ENCODE results near the gene RBM19.

RBM19 gene

DNA sequence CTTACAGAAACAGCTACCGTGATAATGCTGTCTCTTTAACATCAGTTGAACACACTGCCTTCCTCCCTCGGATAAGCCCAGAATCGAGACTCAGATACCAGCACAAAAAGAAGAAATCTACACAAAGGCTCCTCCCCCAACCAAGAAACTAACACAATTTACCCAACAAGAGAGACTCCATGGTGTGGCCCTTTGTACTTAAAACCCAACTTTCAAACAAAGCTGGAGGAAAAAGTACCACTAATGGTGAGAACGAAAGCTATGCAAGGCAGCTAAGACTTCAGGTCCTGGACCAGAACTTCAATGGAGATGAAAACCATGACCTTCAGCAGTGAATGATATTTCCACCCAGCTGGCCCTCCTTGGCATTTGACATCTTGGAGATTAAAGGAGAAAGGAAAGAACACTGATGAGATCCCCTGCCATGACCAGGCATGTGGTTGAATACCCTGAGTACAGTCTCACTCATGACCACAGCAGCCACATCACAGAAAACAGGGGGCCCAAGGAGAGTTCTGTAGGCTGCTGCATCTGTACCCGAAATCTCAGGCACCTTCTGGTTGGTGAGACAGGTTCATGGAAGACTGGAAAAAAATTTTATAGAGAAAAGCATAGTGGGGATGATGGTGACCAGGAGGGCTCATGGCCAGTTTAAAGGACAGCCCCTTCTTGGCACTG, 36.7 kb downstream of the RBM19 start:
- TF ChIP-seq FOXP2 (optimal IDR thresholded peaks at IDR 0.05; ENCODE audit: borderline replicate concordance, extremely low read depth, extremely low read length, insufficient read depth) (no peak), POLR2AphosphoS5 (IDR thresholded peaks at IDR 0.05; ENCODE audit: low read depth, low read length) (no peak), SIN3A (IDR thresholded peaks at IDR 0.05; ENCODE audit: borderline replicate concordance, insufficient read depth, low read length) (no peak), TAF1 (IDR thresholded peaks at IDR 0.05; ENCODE audit: borderline replicate concordance, insufficient read depth, low read length) (no peak)
- TF ChIP-seq, protein P1, sequence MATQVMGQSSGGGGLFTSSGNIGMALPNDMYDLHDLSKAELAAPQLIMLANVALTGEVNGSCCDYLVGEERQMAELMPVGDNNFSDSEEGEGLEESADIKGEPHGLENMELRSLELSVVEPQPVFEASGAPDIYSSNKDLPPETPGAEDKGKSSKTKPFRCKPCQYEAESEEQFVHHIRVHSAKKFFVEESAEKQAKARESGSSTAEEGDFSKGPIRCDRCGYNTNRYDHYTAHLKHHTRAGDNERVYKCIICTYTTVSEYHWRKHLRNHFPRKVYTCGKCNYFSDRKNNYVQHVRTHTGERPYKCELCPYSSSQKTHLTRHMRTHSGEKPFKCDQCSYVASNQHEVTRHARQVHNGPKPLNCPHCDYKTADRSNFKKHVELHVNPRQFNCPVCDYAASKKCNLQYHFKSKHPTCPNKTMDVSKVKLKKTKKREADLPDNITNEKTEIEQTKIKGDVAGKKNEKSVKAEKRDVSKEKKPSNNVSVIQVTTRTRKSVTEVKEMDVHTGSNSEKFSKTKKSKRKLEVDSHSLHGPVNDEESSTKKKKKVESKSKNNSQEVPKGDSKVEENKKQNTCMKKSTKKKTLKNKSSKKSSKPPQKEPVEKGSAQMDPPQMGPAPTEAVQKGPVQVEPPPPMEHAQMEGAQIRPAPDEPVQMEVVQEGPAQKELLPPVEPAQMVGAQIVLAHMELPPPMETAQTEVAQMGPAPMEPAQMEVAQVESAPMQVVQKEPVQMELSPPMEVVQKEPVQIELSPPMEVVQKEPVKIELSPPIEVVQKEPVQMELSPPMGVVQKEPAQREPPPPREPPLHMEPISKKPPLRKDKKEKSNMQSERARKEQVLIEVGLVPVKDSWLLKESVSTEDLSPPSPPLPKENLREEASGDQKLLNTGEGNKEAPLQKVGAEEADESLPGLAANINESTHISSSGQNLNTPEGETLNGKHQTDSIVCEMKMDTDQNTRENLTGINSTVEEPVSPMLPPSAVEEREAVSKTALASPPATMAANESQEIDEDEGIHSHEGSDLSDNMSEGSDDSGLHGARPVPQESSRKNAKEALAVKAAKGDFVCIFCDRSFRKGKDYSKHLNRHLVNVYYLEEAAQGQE (IDR thresholded peaks at IDR 0.05; ENCODE audit: insufficient read depth in 1 of 2, low read depth in 2 of 2, low read length in 2 of 2) = no peak

DNA sequence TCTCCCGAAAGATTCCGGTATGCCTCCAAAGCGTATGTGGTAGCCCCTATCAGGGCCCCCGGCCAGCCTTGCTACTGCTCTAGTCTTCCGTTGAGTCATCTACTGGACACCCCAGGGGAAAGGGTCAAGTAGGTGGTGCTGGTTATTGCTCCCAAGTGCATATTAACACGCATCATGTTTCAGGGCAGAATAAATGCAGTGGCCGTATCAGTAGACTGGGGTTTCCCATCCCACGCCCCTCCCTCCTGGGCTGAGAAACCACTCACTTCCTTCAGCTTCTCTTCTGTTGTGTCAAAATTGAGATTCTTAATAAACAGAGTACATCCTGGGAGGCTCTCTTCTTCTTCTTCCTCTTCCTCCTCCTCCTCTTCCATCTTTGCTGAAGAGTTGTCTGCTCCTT, 39.3 kb downstream of the RBM19 start:
- TF ChIP-seq, protein P1 (IDR thresholded peaks at IDR 0.05; ENCODE audit: insufficient read depth in 1 of 2, low read depth in 2 of 2, low read length in 2 of 2) = no peak
- TF ChIP-seq TAF1 (IDR thresholded peaks at IDR 0.05; ENCODE audit: borderline replicate concordance, insufficient read depth, low read length) (no peak), POLR2AphosphoS5 (IDR thresholded peaks at IDR 0.05; ENCODE audit: low read depth, low read length) (no peak), FOXP2 (optimal IDR thresholded peaks at IDR 0.05; ENCODE audit: borderline replicate concordance, extremely low read depth, extremely low read length, insufficient read depth) (no peak), SIN3A (IDR thresholded peaks at IDR 0.05; ENCODE audit: borderline replicate concordance, insufficient read depth, low read length) (no peak)

DNA sequence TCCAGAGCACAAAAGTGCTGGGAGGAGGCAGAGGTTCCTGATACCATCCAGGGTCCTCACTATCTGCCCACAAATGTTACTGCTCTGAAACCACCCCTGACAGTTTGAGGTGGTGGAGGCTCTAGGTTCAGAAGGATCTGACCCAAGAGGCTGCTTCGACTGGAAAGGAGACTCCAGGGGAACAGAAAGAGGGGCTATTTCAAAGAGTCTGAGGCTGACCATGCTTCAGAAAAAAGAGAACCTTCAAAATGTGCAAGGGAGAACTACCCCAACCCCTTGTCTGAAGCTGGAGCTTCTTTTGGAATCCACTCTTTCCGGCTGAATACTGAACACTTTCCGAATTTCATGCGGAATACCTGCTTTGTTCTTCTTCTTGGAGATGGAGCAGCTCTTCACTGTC, 41.8 kb downstream of the RBM19 start:
- TF ChIP-seq POLR2AphosphoS5 (IDR thresholded peaks at IDR 0.05; ENCODE audit: low read depth, low read length) = no peak
- no peak for TF ChIP-seq SIN3A (IDR thresholded peaks at IDR 0.05; ENCODE audit: borderline replicate concordance, insufficient read depth, low read length)
- no peak for TF ChIP-seq FOXP2 (optimal IDR thresholded peaks at IDR 0.05; ENCODE audit: borderline replicate concordance, extremely low read depth, extremely low read length, insufficient read depth)
- TF ChIP-seq, protein P1 (IDR thresholded peaks at IDR 0.05; ENCODE audit: insufficient read depth in 1 of 2, low read depth in 2 of 2, low read length in 2 of 2) = no peak
- TF ChIP-seq TAF1 (IDR thresholded peaks at IDR 0.05; ENCODE audit: borderline replicate concordance, insufficient read depth, low read length) = no peak

DNA sequence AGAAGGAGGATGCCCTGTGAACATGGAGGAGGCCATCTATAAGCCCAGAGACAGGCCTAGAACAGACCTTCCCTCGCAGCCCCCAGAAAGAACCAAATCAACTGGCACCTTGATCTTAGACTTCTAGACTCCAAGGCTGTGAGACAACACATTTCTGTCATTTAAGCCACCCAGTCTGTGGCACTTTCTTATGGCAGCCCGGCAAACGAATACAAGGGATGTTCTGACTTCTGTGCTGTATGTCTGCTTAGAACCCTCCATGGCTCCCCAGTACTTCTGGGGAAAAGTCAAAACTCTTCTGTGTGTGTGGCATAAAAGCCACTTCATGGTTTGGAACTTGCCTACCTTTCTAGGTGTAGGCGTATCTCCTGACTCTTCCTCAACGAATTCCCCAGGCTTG, 42.9 kb downstream of the RBM19 start:
- TF ChIP-seq TAF1 (IDR thresholded peaks at IDR 0.05; ENCODE audit: borderline replicate concordance, insufficient read depth, low read length) (no peak), POLR2AphosphoS5 (IDR thresholded peaks at IDR 0.05; ENCODE audit: low read depth, low read length) (no peak), SIN3A (IDR thresholded peaks at IDR 0.05; ENCODE audit: borderline replicate concordance, insufficient read depth, low read length) (no peak), FOXP2 (optimal IDR thresholded peaks at IDR 0.05; ENCODE audit: borderline replicate concordance, extremely low read depth, extremely low read length, insufficient read depth) (no peak)
- TF ChIP-seq, protein P1 (IDR thresholded peaks at IDR 0.05; ENCODE audit: insufficient read depth in 1 of 2, low read depth in 2 of 2, low read length in 2 of 2) = no peak

Measured in PFSK-1 (cell line).